ENCODE measurements around the gene WDFY2.

GRCh38 chr13:51727634-51728274, 143.5 kb downstream of the WDFY2 start:
- TF ChIP-seq ZNF512B (CRISPR knock-in tag; IDR thresholded peaks at IDR 0.05; ENCODE audit: borderline replicate concordance) = no peak
- TF ChIP-seq ZFP37 (CRISPR knock-in tag; IDR thresholded peaks at IDR 0.05; ENCODE audit: borderline replicate concordance) = no peak
- no peak for TF ChIP-seq RAD21 (CRISPR knock-in tag; IDR thresholded peaks at IDR 0.05)
- TF ChIP-seq CTCF (CRISPR knock-in tag; IDR thresholded peaks at IDR 0.05) = no peak
- no peak for TF ChIP-seq PTBP1 (IDR thresholded peaks at IDR 0.05; ENCODE audit: low read depth, low read length, poor library complexity, severe bottlenecking)
- TF ChIP-seq ZSCAN20 (CRISPR knock-in tag; IDR thresholded peaks at IDR 0.05; ENCODE audit: borderline replicate concordance) = no peak
- no peak for TF ChIP-seq NCOR1 (IDR thresholded peaks at IDR 0.05; ENCODE audit: borderline replicate concordance, low read length)

All from HepG2 (cell line).